HG02943 (cell line): Measurements from ENCODE around the gene COL6A3.

Source experiments
- ATAC-seq: cut with Tn5 transposase; IDR thresholded peaks from one replicate; pipeline ENCODE4 v1.9.1; 2021; ENCODE audit warnings: mild to moderate bottlenecking, low read depth, moderate library complexity; ENCODE audit not compliant: unreplicated experiment

The COL6A3 gene

GRCh38 chr2:237441605-237442274 lies 27.8 kb upstream of the COL6A3 start:
- ATAC-seq, result no peak

GRCh38 chr2:237440819-237441281 lies 26.9 kb upstream of the COL6A3 start:
- no peak for ATAC-seq

DNA sequence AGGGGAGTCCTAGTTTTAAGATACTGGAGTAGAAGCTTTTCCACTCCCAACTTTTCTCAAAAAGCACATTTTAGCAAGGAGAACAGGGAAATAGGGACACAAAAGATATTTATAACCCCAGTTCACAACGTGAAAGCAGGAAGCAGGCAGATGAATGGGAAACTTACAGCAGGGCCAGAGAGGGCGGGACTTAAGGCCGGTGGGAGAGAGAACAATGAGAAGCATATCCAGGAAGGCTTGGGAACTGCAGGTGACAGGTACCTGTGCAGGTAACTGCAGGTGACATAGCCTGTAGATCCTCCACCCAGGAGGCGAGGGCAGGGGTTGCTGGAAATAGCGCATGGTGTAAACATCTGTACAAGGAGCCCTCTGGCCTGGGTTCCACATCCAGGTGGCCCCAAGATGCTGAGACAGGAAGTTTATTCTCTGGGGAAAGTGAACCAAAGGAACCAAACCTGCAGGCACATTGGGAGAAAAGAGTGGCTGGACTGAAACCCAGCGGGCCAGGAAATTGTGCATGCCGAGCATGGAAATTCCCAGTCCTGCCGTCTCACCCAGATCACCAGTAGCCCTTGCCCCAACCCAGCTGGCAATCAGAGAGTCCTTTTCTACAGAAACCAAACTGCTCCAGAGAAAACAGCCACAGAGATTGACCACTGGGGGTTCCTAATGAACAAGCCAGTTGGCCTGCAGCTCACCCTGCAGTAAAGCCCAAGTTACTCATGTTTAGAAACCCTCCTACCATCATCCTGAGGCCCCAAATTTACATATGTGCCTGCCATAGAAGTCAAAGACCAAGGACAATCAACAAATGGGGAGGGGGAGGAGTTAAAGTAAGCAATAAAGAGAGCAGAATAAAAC lies 24.3 kb upstream of the COL6A3 start:
- no peak for ATAC-seq

- ATAC-seq, result no peak
These were observed 23.6 kb upstream of the COL6A3 start for GRCh38 chr2:237437566-237437965.

DNA sequence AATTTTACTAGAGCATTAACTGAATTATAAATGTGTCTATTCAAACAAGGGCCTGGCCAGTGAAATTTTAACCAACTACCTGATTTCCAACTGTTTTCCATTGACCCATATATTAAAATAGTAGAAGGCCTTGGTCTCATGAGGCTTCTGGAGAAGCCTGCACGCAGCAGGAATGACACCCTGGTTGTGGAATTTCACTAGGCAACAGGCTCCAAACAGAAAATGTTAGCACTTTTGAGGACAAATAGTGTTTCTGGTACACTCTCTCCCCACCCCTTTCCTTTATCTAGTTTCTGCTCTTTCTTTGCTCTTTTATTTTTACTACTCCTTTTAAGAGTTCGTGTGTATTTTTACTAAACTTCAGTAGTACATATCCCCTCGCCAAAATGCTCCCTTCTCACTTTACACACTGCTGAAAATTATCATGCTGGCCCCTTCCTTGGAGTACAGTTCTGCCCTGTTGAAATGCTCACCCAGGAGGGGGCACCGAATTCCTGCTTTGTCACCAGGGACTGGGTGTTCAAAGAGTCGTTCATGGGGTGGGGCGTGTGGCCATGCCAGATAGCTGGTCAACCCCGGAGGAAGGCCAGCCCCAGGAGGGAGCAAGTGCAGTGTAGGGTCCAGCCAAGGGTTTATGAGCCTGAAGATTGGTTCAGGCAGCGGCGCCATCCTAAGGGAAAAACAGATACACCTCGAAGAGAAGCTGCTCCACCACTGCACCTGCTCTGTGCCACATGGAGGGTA lies 22.1 kb upstream of the COL6A3 start:
- ATAC-seq, result no peak

DNA sequence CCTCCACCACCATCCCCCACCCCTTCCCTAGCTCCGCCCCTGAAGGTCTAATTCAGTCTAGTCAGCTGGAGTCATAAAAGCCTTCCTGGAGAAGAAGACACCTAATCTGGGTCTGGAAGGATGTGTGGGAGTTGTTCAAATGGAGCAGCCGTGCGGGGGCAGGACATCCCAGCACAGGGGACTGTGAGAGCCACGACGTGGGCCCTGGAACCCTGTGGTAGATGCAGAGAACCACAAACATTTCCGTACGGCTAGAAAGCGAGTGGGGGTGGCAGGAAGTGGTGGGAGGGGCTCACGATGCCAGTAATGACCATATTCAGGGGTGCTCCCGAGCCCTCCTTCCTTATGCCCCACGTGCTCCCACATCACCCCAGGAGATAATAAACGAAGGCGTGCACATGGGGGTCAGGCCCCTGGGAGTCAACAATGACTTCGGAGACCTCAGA lies 20.9 kb upstream of the COL6A3 start:
- no peak for ATAC-seq

DNA sequence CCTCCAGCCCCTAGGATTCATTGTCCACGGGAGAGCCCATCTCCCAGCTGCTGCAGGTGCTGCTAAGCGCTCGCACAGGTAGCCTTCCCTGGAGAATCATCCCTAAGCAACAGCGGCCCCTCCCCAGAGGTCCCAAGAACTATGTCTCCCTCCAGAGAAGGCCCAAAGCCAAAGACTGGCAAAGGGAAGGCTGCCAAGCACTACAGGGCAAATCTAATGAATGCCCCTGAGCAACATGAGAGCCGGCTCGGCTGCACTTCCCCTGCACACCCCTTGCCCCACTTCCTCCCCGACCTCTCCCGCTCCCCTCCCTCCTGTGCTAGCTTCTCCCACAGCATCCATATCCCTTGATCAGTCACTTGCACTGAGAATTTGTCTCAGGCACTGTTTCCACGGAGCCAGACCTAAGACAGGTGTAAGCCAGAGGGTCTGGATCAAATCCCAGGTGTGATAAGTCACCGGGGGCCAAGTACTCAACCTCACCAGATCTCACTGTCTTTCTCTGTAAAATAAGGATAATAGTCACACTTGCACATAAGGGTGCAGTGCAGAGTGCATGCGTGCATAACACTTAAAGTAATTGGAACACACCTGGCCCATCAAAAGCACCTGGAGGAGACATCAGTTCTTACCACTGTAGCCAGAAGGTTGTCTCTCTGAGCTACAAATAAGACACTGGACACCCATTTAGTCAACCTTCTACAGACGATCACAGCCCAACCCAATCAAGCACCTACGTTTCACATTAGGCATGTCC lies 20.1 kb upstream of the COL6A3 start:
- no peak for ATAC-seq

DNA sequence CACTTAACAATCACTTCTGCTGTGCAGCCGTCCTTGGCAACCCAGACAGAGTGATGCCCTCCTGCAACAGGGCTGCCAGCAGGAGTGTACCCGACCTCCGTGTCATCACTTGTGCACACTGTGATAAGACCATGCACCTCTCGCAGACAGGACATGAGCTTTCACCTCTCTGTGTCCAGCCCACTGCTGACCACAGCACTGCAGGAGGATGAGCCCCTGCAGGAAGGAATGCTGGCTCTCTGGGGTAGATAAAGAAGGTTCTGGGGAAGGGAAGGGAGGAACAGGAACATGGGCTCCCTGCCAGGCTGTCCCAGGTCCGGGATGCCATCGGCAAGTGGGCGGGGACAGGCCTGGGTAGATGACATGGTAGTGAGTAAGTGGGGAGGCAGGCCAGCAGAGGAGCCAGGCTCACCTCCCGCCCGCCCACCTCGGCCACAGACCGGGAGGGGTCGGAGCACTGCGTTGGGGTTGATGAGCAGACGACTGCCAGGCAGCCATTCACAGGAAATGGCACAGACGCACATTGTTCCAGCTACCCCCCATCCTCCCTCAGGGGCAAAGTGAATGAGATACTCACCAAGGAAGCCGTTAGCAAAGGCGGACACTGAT lies 18.6 kb upstream of the COL6A3 start:
- no peak for ATAC-seq

DNA sequence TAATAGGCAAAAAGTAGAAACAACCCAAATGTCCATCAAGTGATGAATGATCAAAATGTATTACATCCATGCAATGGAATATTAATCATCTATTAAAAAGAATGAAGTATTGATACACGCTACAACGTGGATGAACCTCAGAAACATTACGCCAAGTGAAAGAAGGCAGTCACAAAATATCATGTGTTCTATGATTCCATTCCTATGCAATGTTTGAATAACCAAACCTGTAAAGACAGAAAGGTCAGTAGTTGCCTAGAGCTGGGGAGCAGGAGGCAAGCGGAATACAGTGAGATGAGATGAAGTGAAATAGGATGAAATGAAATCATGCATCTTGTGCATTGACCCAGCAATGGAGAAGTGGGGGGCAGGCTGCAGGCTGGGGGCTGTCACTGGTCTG lies 17.9 kb upstream of the COL6A3 start:
- ATAC-seq, result no peak

- no peak for ATAC-seq
These were observed 17.4 kb upstream of the COL6A3 start for GRCh38 chr2:237431372-237431771.

- no peak for ATAC-seq
These were observed 16.9 kb upstream of the COL6A3 start for GRCh38 chr2:237430861-237431260.

- no peak for ATAC-seq
These were observed 15.8 kb upstream of the COL6A3 start for GRCh38 chr2:237429753-237430152.

DNA sequence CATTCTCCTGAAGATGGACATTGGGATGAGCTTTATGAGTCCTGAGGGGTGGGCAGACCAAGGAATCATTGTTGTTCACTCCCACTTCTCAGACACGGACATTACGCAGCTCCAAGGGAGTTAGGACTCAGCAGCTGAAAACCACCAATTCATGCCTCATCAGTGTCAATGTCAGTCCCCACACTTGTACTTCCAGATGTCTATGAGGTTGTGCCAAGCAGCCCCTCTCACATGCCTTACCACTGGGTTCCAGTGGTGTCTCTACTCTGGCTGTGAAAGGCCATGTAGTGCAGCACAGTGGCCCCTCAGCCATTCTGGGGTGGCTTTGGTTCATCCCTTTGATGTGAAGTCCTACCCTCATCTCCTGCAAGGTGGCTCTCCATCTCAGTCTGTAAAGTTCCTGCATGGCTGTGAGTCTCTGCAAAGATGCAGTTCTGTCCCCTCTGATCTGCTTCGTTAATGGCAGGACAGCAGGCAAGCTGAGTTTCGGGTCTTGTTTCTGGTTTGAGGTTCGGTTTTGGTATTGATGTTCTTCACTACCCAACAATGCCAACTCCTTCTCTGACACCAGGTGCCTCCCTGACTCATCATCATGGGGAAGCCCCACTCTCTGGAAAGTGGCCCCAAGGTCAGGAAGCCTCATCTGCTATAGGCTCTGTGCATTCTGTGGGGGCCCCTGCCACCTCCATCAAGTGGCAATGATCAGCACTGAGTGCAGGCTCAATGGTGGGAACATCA lies 14.0 kb upstream of the COL6A3 start:
- no peak for ATAC-seq

DNA sequence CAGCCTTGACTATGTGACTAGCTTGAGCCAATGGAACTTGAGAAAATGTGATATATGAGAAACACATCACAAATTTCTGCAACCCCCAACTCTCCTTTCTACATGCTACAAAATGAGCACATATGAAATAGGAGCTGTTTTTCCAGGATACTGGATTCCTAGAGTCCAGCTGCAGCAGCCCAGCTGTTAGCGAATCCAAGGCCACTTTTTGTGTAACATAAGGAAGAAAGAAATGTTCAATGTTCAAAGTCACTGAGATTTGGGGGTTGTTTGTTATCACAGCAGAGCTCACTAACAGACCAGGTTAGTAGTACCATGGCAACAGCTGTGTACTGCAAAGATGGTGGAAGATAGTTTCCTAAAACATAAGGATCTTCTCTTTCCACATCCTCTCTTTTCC lies 12.6 kb upstream of the COL6A3 start:
- no peak for ATAC-seq

DNA sequence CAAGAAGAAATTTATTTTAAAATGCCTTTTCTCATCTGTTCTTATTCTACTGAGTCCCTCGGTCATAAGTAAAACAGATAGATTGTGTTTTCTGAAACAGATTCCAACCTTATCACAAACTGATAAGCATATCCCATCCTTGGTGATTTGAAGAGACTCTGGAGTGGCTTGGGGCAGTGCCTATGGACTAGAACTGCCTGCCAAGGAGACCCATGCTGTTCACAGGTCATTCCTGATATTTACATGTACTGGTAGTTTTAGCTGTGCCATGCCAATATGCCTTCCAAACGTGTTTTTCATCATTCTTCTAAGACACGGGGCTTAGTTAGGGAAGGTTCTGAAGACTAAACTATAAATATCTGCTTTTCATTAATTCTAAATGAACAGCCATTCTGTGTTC lies 11.4 kb upstream of the COL6A3 start:
- no peak for ATAC-seq

DNA sequence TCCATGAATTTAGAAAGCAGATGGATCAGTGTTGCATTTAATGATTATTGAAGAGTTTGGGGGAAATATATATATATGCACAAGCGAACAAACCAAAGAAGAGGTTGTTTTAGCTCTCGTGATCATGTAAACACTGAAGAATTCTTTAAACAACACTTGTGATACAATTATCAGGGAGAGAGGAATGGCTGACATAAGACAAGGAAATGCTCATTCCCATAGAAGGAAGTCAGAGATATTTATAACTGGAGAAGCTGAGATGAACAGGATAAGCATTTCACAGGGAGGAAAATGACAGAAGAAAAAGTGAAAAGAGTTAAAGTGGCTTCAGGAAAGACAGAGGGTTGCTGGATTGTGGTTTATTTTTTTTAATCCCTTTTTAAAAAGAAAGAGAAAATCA lies 10.6 kb upstream of the COL6A3 start:
- ATAC-seq, result no peak

- ATAC-seq, result no peak
These were observed 9.9 kb upstream of the COL6A3 start for GRCh38 chr2:237423891-237424290.

DNA sequence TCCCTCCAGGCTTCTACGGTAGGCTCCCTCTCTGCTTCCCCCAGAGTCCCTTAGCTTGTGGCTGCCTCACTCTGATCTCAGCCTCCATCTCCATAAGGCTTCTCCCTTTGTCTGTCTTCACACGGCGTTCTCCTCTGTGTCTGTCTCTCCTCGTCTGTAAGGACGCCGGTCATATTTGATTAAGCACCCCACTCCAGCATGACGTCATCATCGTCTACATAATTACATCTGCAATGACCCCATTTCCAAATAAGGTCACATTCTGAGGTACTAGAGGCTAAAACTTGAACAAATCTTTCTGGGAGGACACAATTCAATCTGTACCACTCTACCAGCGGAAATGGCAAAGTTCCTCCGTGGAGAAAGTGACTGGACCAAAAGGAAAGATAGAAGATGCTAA lies 8.3 kb upstream of the COL6A3 start:
- ATAC-seq, result no peak

GRCh38 chr2:237421542-237422116 lies 7.7 kb upstream of the COL6A3 start:
- no peak for ATAC-seq
